Stimulated activated CD4-positive, alpha-beta T cell treated with anti-CD3 and anti-CD28 coated beads, Interleukin-12 subunit alpha, Interleukin-12 subunit beta, amount 100 ng/mL, for 24 hours (primary cell): ENCODE measurements around the gene COL19A1.
A peak's percentile ranks its signal among the peaks of the same experiment; 100 is the strongest.

Experiments
- DNase-seq, 2 experiments: peaks; one replicate each; pipeline ENCODE4 v3.0.0-alpha.2; 2020; ENCODE audit warnings: low read depth in 2 of 2

The COL19A1 gene

GRCh38 chr6:70059039-70059719 is 192.8 kb downstream of the COL19A1 start:
- no peak for DNase-seq

- DNase-seq = no peak
Observed at GRCh38 chr6:70060680-70061079, 194.3 kb downstream of the COL19A1 start.

GRCh38 chr6:70061546-70061945 is 195.2 kb downstream of the COL19A1 start:
- DNase-seq = no peak

GRCh38 chr6:70062010-70062409 is 195.7 kb downstream of the COL19A1 start:
- no peak for DNase-seq

- no peak for DNase-seq
Observed at GRCh38 chr6:70072540-70073179, 206.3 kb downstream of the COL19A1 start.

GRCh38 chr6:70073637-70074036 is 207.3 kb downstream of the COL19A1 start:
- DNase-seq = no peak

GRCh38 chr6:70079241-70079640 is 212.9 kb downstream of the COL19A1 start:
- DNase-seq = no peak

GRCh38 chr6:70080443-70081070 is 214.2 kb downstream of the COL19A1 start:
- no peak for DNase-seq

GRCh38 chr6:70082830-70083229 is 216.5 kb downstream of the COL19A1 start:
- DNase-seq = no peak

- DNase-seq = no peak
Observed at GRCh38 chr6:70086806-70087205, 220.4 kb downstream of the COL19A1 start.

- DNase-seq = no peak
Observed at GRCh38 chr6:70094156-70094555, 227.8 kb downstream of the COL19A1 start.

GRCh38 chr6:70099732-70100131 is 233.4 kb downstream of the COL19A1 start:
- DNase-seq = no peak

GRCh38 chr6:70103798-70104197 is 237.4 kb downstream of the COL19A1 start:
- DNase-seq = peak in 1 of 2 experiments; percentile 0

GRCh38 chr6:70107852-70108629 is 241.7 kb downstream of the COL19A1 start:
- no peak for DNase-seq

- DNase-seq = no peak
Observed at GRCh38 chr6:70110126-70111022, 244.0 kb downstream of the COL19A1 start.

- no peak for DNase-seq
Observed at GRCh38 chr6:70111737-70112136, 245.4 kb downstream of the COL19A1 start.

- DNase-seq = no peak
Observed at GRCh38 chr6:70112716-70113115, 246.4 kb downstream of the COL19A1 start.

GRCh38 chr6:70113171-70113570 is 246.8 kb downstream of the COL19A1 start:
- no peak for DNase-seq

GRCh38 chr6:70118670-70119069 is 252.3 kb downstream of the COL19A1 start:
- DNase-seq = no peak

- DNase-seq = no peak
Observed at GRCh38 chr6:70119218-70119835, 253.0 kb downstream of the COL19A1 start.

- DNase-seq = no peak
Observed at GRCh38 chr6:70124443-70124842, 258.1 kb downstream of the COL19A1 start.
